ENCODE measurements around the gene KLHL14.

The KLHL14 gene

GRCh38 chr18:32742579-32742978 is 30.2 kb downstream of the KLHL14 start:
- no peak overlapping the region for H3K27ac ChIP-seq (ENCODE audit: low read length)
- peaks cover 14% of the 10 kb centered on the region; the same call in 1 of the 2 replicates for H3K4me1 ChIP-seq (ENCODE audit: insufficient read depth, low read length)
- no peak overlapping the region for H3K4me3 ChIP-seq (ENCODE audit: low read length)
- H3K27me3 ChIP-seq (ENCODE audit: insufficient read depth, low read length) = no peaks in the 10 kb centered on the region
- H3K9ac ChIP-seq (ENCODE audit: low read depth, low read length) = peak overlapping the region; percentile 16; the same call in 1 of the 2 replicates
- no peaks in the 10 kb centered on the region for H3K36me3 ChIP-seq (ENCODE audit: insufficient read depth, low read depth, low read length)
- no peaks in the 10 kb centered on the region for H3K9me3 ChIP-seq (ENCODE audit: insufficient read depth, low read depth, low read length)

GRCh38 chr18:32735781-32736180 is 37.0 kb downstream of the KLHL14 start:
- H3K9me3 ChIP-seq (ENCODE audit: insufficient read depth, low read depth, low read length) = no peaks in the 10 kb centered on the region
- H3K4me3 ChIP-seq (ENCODE audit: low read length) = no peak overlapping the region
- no peaks in the 10 kb centered on the region for H3K27me3 ChIP-seq (ENCODE audit: insufficient read depth, low read length)
- H3K27ac ChIP-seq (ENCODE audit: low read length) = no peak overlapping the region
- H3K9ac ChIP-seq (ENCODE audit: low read depth, low read length) = no peak overlapping the region
- no peaks in the 10 kb centered on the region for H3K4me1 ChIP-seq (ENCODE audit: insufficient read depth, low read length)
- H3K36me3 ChIP-seq (ENCODE audit: insufficient read depth, low read depth, low read length) = no peaks in the 10 kb centered on the region

GRCh38 chr18:32734442-32734841 is 38.4 kb downstream of the KLHL14 start:
- H3K9ac ChIP-seq (ENCODE audit: low read depth, low read length) = no peak overlapping the region
- peaks cover 4% of the 10 kb centered on the region; the same call in 1 of the 2 replicates for H3K4me1 ChIP-seq (ENCODE audit: insufficient read depth, low read length)
- H3K4me3 ChIP-seq (ENCODE audit: low read length) = no peak overlapping the region
- H3K27ac ChIP-seq (ENCODE audit: low read length) = no peak overlapping the region
- H3K27me3 ChIP-seq (ENCODE audit: insufficient read depth, low read length) = no peaks in the 10 kb centered on the region
- H3K9me3 ChIP-seq (ENCODE audit: insufficient read depth, low read depth, low read length) = no peaks in the 10 kb centered on the region
- H3K36me3 ChIP-seq (ENCODE audit: insufficient read depth, low read depth, low read length) = no peaks in the 10 kb centered on the region

- Histone ChIP-seq H3K9me3 (ENCODE audit: insufficient read depth, low read depth, low read length) (no peaks in the 10 kb centered on the region), H3K9ac (ENCODE audit: low read depth, low read length) (no peak overlapping the region), H3K27ac (ENCODE audit: low read length) (no peak overlapping the region), H3K36me3 (ENCODE audit: insufficient read depth, low read depth, low read length) (no peaks in the 10 kb centered on the region), H3K4me3 (ENCODE audit: low read length) (no peak overlapping the region), H3K27me3 (ENCODE audit: insufficient read depth, low read length) (no peaks in the 10 kb centered on the region), H3K4me1 (ENCODE audit: insufficient read depth, low read length) (peaks cover 8% of the 10 kb centered on the region; the same call in 1 of the 2 replicates)
These were observed 40.7 kb downstream of the KLHL14 start for GRCh38 chr18:32732165-32732564.

GRCh38 chr18:32730620-32731091 is 42.2 kb downstream of the KLHL14 start:
- no peak overlapping the region for H3K9ac ChIP-seq (ENCODE audit: low read depth, low read length)
- H3K4me1 ChIP-seq (ENCODE audit: insufficient read depth, low read length) = peaks cover 8% of the 10 kb centered on the region; the same call in 1 of the 2 replicates
- H3K36me3 ChIP-seq (ENCODE audit: insufficient read depth, low read depth, low read length) = no peaks in the 10 kb centered on the region
- H3K27ac ChIP-seq (ENCODE audit: low read length) = no peak overlapping the region
- H3K9me3 ChIP-seq (ENCODE audit: insufficient read depth, low read depth, low read length) = no peaks in the 10 kb centered on the region
- H3K27me3 ChIP-seq (ENCODE audit: insufficient read depth, low read length) = no peaks in the 10 kb centered on the region
- no peak overlapping the region for H3K4me3 ChIP-seq (ENCODE audit: low read length)

- H3K4me3 ChIP-seq (ENCODE audit: low read length) = no peak overlapping the region
- no peaks in the 10 kb centered on the region for H3K36me3 ChIP-seq (ENCODE audit: insufficient read depth, low read depth, low read length)
- H3K27ac ChIP-seq (ENCODE audit: low read length) = no peak overlapping the region
- no peak overlapping the region for H3K9ac ChIP-seq (ENCODE audit: low read depth, low read length)
- H3K27me3 ChIP-seq (ENCODE audit: insufficient read depth, low read length) = no peaks in the 10 kb centered on the region
- H3K9me3 ChIP-seq (ENCODE audit: insufficient read depth, low read depth, low read length) = no peaks in the 10 kb centered on the region
- H3K4me1 ChIP-seq (ENCODE audit: insufficient read depth, low read length) = peaks cover 8% of the 10 kb centered on the region; the same call in 1 of the 2 replicates
These were observed 42.8 kb downstream of the KLHL14 start for GRCh38 chr18:32730068-32730467.

GRCh38 chr18:32724071-32724749 is 48.6 kb downstream of the KLHL14 start:
- Histone ChIP-seq H3K36me3 (ENCODE audit: insufficient read depth, low read depth, low read length) (no peaks in the 10 kb centered on the region), H3K4me3 (ENCODE audit: low read length) (no peak overlapping the region), H3K4me1 (ENCODE audit: insufficient read depth, low read length) (peaks cover 4% of the 10 kb centered on the region; the same call in 1 of the 2 replicates), H3K9ac (ENCODE audit: low read depth, low read length) (no peak overlapping the region), H3K27ac (ENCODE audit: low read length) (no peak overlapping the region), H3K9me3 (ENCODE audit: insufficient read depth, low read depth, low read length) (no peaks in the 10 kb centered on the region), H3K27me3 (ENCODE audit: insufficient read depth, low read length) (no peaks in the 10 kb centered on the region)

- H3K27ac ChIP-seq (ENCODE audit: low read length) = no peak overlapping the region
- no peak overlapping the region for H3K9ac ChIP-seq (ENCODE audit: low read depth, low read length)
- H3K36me3 ChIP-seq (ENCODE audit: insufficient read depth, low read depth, low read length) = no peaks in the 10 kb centered on the region
- H3K9me3 ChIP-seq (ENCODE audit: insufficient read depth, low read depth, low read length) = no peaks in the 10 kb centered on the region
- no peaks in the 10 kb centered on the region for H3K27me3 ChIP-seq (ENCODE audit: insufficient read depth, low read length)
- H3K4me3 ChIP-seq (ENCODE audit: low read length) = no peak overlapping the region
- no peaks in the 10 kb centered on the region for H3K4me1 ChIP-seq (ENCODE audit: insufficient read depth, low read length)
These were observed 50.5 kb downstream of the KLHL14 start for GRCh38 chr18:32722279-32722678.

GRCh38 chr18:32717126-32717525 is 55.7 kb downstream of the KLHL14 start:
- H3K9ac ChIP-seq (ENCODE audit: low read depth, low read length) = no peak overlapping the region
- no peak overlapping the region for H3K27ac ChIP-seq (ENCODE audit: low read length)
- no peak overlapping the region for H3K4me3 ChIP-seq (ENCODE audit: low read length)
- no peaks in the 10 kb centered on the region for H3K9me3 ChIP-seq (ENCODE audit: insufficient read depth, low read depth, low read length)
- H3K4me1 ChIP-seq (ENCODE audit: insufficient read depth, low read length) = peaks cover 3% of the 10 kb centered on the region; the same call in 1 of the 2 replicates
- no peaks in the 10 kb centered on the region for H3K27me3 ChIP-seq (ENCODE audit: insufficient read depth, low read length)
- H3K36me3 ChIP-seq (ENCODE audit: insufficient read depth, low read depth, low read length) = no peaks in the 10 kb centered on the region

- no peaks in the 10 kb centered on the region for H3K9me3 ChIP-seq (ENCODE audit: insufficient read depth, low read depth, low read length)
- no peak overlapping the region for H3K27ac ChIP-seq (ENCODE audit: low read length)
These were observed 58.2 kb downstream of the KLHL14 start for GRCh38 chr18:32714571-32715148.

GRCh38 chr18:32712860-32713259 is 60.0 kb downstream of the KLHL14 start:
- H3K27ac ChIP-seq (ENCODE audit: low read length) = no peak overlapping the region
- H3K27me3 ChIP-seq (ENCODE audit: insufficient read depth, low read length) = no peaks in the 10 kb centered on the region
- no peaks in the 10 kb centered on the region for H3K9me3 ChIP-seq (ENCODE audit: insufficient read depth, low read depth, low read length)
- peaks cover 3% of the 10 kb centered on the region; the same call in 1 of the 2 replicates for H3K4me1 ChIP-seq (ENCODE audit: insufficient read depth, low read length)
- H3K36me3 ChIP-seq (ENCODE audit: insufficient read depth, low read depth, low read length) = no peaks in the 10 kb centered on the region
- no peak overlapping the region for H3K4me3 ChIP-seq (ENCODE audit: low read length)
- no peak overlapping the region for H3K9ac ChIP-seq (ENCODE audit: low read depth, low read length)

More at GRCh38 chr18:32714571-32715148, 58.2 kb downstream of the KLHL14 start:
- Histone ChIP-seq H3K27me3 (ENCODE audit: insufficient read depth, low read length) (no peaks in the 10 kb centered on the region), H3K4me3 (ENCODE audit: low read length) (no peak overlapping the region), H3K36me3 (ENCODE audit: insufficient read depth, low read depth, low read length) (no peaks in the 10 kb centered on the region), H3K4me1 (ENCODE audit: insufficient read depth, low read length) (peaks cover 3% of the 10 kb centered on the region; the same call in 1 of the 2 replicates), H3K9ac (ENCODE audit: low read depth, low read length) (no peak overlapping the region)

GRCh38 chr18:32711862-32712261 is 61.0 kb downstream of the KLHL14 start:
- Histone ChIP-seq H3K27ac (ENCODE audit: low read length) (no peak overlapping the region), H3K9ac (ENCODE audit: low read depth, low read length) (no peak overlapping the region), H3K27me3 (ENCODE audit: insufficient read depth, low read length) (no peaks in the 10 kb centered on the region), H3K4me3 (ENCODE audit: low read length) (no peak overlapping the region), H3K9me3 (ENCODE audit: insufficient read depth, low read depth, low read length) (no peaks in the 10 kb centered on the region), H3K36me3 (ENCODE audit: insufficient read depth, low read depth, low read length) (no peaks in the 10 kb centered on the region), H3K4me1 (ENCODE audit: insufficient read depth, low read length) (peaks cover 3% of the 10 kb centered on the region; the same call in 1 of the 2 replicates)

Data from iPS-20b (cell line).